Measurements from ENCODE around the gene ERI2. TPM values are rescaled to one million over a fixed set of nuclear protein-coding genes. Genes with fewer than 3 reads are reported as not detected.

ERI2 gene

GRCh38 chr16:20749474-20749873, 56.8 kb downstream of the ERI2 start:
- Histone ChIP-seq H2BK12ac (ENCODE audit: low read length in 2 of 2) (no peak overlapping the region), H3K23ac (ENCODE audit: low read length in 2 of 2) (no peak overlapping the region), H4K91ac (ENCODE audit: low read length) (no peak overlapping the region), H2BK5ac (ENCODE audit: low read depth, low read length, poor library complexity, severe bottlenecking) (no peak overlapping the region), H3K4ac (ENCODE audit: low read depth in 1 of 2, low read length in 2 of 2) (no peak overlapping the region), H2BK120ac (ENCODE audit: low read depth, low read length) (no peak overlapping the region), H2AFZ (ENCODE audit: low read depth, low read length) (no peak overlapping the region), H3K14ac (ENCODE audit: low read length in 2 of 2) (no peak overlapping the region), H3K9ac (ENCODE audit: low read length) (no peak overlapping the region), H2BK15ac (ENCODE audit: low read depth, poor library complexity, severe bottlenecking) (no peak overlapping the region), H3K9me3 (ENCODE audit: control insufficient read depth, low read length) (no peaks in the 10 kb centered on the region), H4K8ac (ENCODE audit: low read length) (no peak overlapping the region), H3K18ac (ENCODE audit: low read depth in 1 of 2, low read length in 2 of 2) (no peak overlapping the region), H3K79me1 (replicated peaks; ENCODE audit: low read length, poor library complexity, severe bottlenecking) (no peaks in the 10 kb centered on the region), H3K36me3 (ENCODE audit: control insufficient read depth in 1 of 2, insufficient read depth in 2 of 2, low read depth in 1 of 2, low read length in 2 of 2) (no peaks in the 10 kb centered on the region), H3K4me3 (ENCODE audit: insufficient read depth in 1 of 2, low read depth in 1 of 2, low read length in 2 of 2) (no peak overlapping the region), H3K27me3 (ENCODE audit: control insufficient read depth in 1 of 2, insufficient read depth in 1 of 2, low read length in 2 of 2) (peaks cover 5 to 9% of the 10 kb centered on the region in 2 experiments), H3K4me1 (ENCODE audit: control insufficient read depth, insufficient read depth, low read depth, low read length) (no peaks in the 10 kb centered on the region), H2AK5ac (ENCODE audit: low read length, severe bottlenecking) (no peak overlapping the region), H3K4me2 (ENCODE audit: low read length, poor library complexity, severe bottlenecking) (no peak overlapping the region), H3K27ac (ENCODE audit: low read length, poor library complexity, severe bottlenecking) (no peak overlapping the region)
- DNase-seq, result no peak
- 80% methylated on average over 1 of the region's 1 CpG for WGBS

GRCh38 chr16:20747030-20747816, 59.0 kb downstream of the ERI2 start:
- H3K9ac ChIP-seq (ENCODE audit: low read length), result no peak overlapping the region
- H3K14ac ChIP-seq (ENCODE audit: low read length in 2 of 2), result no peak overlapping the region
- H3K4me3 ChIP-seq (ENCODE audit: insufficient read depth in 1 of 2, low read depth in 1 of 2, low read length in 2 of 2), result no peak overlapping the region
- H2AK5ac ChIP-seq (ENCODE audit: low read length, severe bottlenecking), result no peak overlapping the region
- H3K9me3 ChIP-seq (ENCODE audit: control insufficient read depth, low read length), result no peaks in the 10 kb centered on the region
- no peak overlapping the region for H3K27ac ChIP-seq (ENCODE audit: low read length, poor library complexity, severe bottlenecking)
- no peak overlapping the region for H2BK12ac ChIP-seq (ENCODE audit: low read length in 2 of 2)
- no peaks in the 10 kb centered on the region for H3K4me1 ChIP-seq (ENCODE audit: control insufficient read depth, insufficient read depth, low read depth, low read length)
- no peaks in the 10 kb centered on the region for H3K79me1 ChIP-seq (replicated peaks; ENCODE audit: low read length, poor library complexity, severe bottlenecking)
- no peak overlapping the region for H3K18ac ChIP-seq (ENCODE audit: low read depth in 1 of 2, low read length in 2 of 2)
- no peak overlapping the region for H2BK15ac ChIP-seq (ENCODE audit: low read depth, poor library complexity, severe bottlenecking)
- no peak overlapping the region for H2AFZ ChIP-seq (ENCODE audit: low read depth, low read length)
- no peak overlapping the region for H2BK120ac ChIP-seq (ENCODE audit: low read depth, low read length)
- H3K27me3 ChIP-seq (ENCODE audit: control insufficient read depth in 1 of 2, insufficient read depth in 1 of 2, low read length in 2 of 2), result peaks cover 0 to 4% of the 10 kb centered on the region in 2 experiments
- H4K8ac ChIP-seq (ENCODE audit: low read length), result no peak overlapping the region
- 80% methylated on average over 4 of the region's 4 CpGs for WGBS
- H2BK5ac ChIP-seq (ENCODE audit: low read depth, low read length, poor library complexity, severe bottlenecking), result no peak overlapping the region
- no peak overlapping the region for H3K4me2 ChIP-seq (ENCODE audit: low read length, poor library complexity, severe bottlenecking)
- H3K36me3 ChIP-seq (ENCODE audit: control insufficient read depth in 1 of 2, insufficient read depth in 2 of 2, low read depth in 1 of 2, low read length in 2 of 2), result no peaks in the 10 kb centered on the region
- H4K91ac ChIP-seq (ENCODE audit: low read length), result no peak overlapping the region
- H3K23ac ChIP-seq (ENCODE audit: low read length in 2 of 2), result no peak overlapping the region
- DNase-seq, result no peak
- no peak overlapping the region for H3K4ac ChIP-seq (ENCODE audit: low read depth in 1 of 2, low read length in 2 of 2)

- no peak overlapping the region for H2BK12ac ChIP-seq (ENCODE audit: low read length in 2 of 2)
- H4K91ac ChIP-seq (ENCODE audit: low read length), result no peak overlapping the region
- DNase-seq, result no peak
- H3K23ac ChIP-seq (ENCODE audit: low read length in 2 of 2), result no peak overlapping the region
- no peak overlapping the region for H3K9ac ChIP-seq (ENCODE audit: low read length)
- no peaks in the 10 kb centered on the region for H3K36me3 ChIP-seq (ENCODE audit: control insufficient read depth in 1 of 2, insufficient read depth in 2 of 2, low read depth in 1 of 2, low read length in 2 of 2)
- H3K79me1 ChIP-seq (replicated peaks; ENCODE audit: low read length, poor library complexity, severe bottlenecking), result peaks cover under 1% of the 10 kb centered on the region
- H3K4ac ChIP-seq (ENCODE audit: low read depth in 1 of 2, low read length in 2 of 2), result no peak overlapping the region
- no peak overlapping the region for H2BK15ac ChIP-seq (ENCODE audit: low read depth, poor library complexity, severe bottlenecking)
- no peak overlapping the region for H2AK5ac ChIP-seq (ENCODE audit: low read length, severe bottlenecking)
- no peak overlapping the region for H2AFZ ChIP-seq (ENCODE audit: low read depth, low read length)
- H2BK120ac ChIP-seq (ENCODE audit: low read depth, low read length), result no peak overlapping the region
- H3K9me3 ChIP-seq (ENCODE audit: control insufficient read depth, low read length), result no peaks in the 10 kb centered on the region
- no peak overlapping the region for H3K4me3 ChIP-seq (ENCODE audit: insufficient read depth in 1 of 2, low read depth in 1 of 2, low read length in 2 of 2)
- no peaks in the 10 kb centered on the region for H3K27me3 ChIP-seq (ENCODE audit: control insufficient read depth in 1 of 2, insufficient read depth in 1 of 2, low read length in 2 of 2)
- H2BK5ac ChIP-seq (ENCODE audit: low read depth, low read length, poor library complexity, severe bottlenecking), result no peak overlapping the region
- H3K14ac ChIP-seq (ENCODE audit: low read length in 2 of 2), result no peak overlapping the region
- no peak overlapping the region for H4K8ac ChIP-seq (ENCODE audit: low read length)
- no peaks in the 10 kb centered on the region for H3K4me1 ChIP-seq (ENCODE audit: control insufficient read depth, insufficient read depth, low read depth, low read length)
- no peak overlapping the region for H3K18ac ChIP-seq (ENCODE audit: low read depth in 1 of 2, low read length in 2 of 2)
- WGBS, result 98% methylated on average over 3 of the region's 3 CpGs
- no peak overlapping the region for H3K27ac ChIP-seq (ENCODE audit: low read length, poor library complexity, severe bottlenecking)
- no peak overlapping the region for H3K4me2 ChIP-seq (ENCODE audit: low read length, poor library complexity, severe bottlenecking)
Measured at GRCh38 chr16:20746461-20746860, 59.8 kb downstream of the ERI2 start.

Small RNAs within 50 kb of the gene (small RNA-seq; reads per million reads assigned to genes)
- gene RF00618 (ENCODE audit: low read depth), result not detected
- not detected for gene RNU6-944P (ENCODE audit: low read depth)

All from mesenchymal stem cell (in vitro differentiated cells and primary cell).